Suppressor macrophage treated with lipopolysaccharide for 4 hours (primary cell): ENCODE data around the gene NFIA.

Experiments
- DNase-seq: peaks from one replicate; pipeline ENCODE4 v3.0.0-alpha.2; 2020

NFIA gene

GRCh38 chr1:61085206-61085982 is 3.0 kb downstream of the NFIA start:
- no peak for DNase-seq

- DNase-seq: no peak
Observed at GRCh38 chr1:61085983-61086644, 3.8 kb downstream of the NFIA start.

GRCh38 chr1:61087571-61087970 is 5.2 kb downstream of the NFIA start:
- no peak for DNase-seq

- DNase-seq: no peak
Observed at GRCh38 chr1:61088163-61088974, 6.0 kb downstream of the NFIA start.

GRCh38 chr1:61089338-61089737 is 7.0 kb downstream of the NFIA start:
- no peak for DNase-seq

- DNase-seq: no peak
Observed at GRCh38 chr1:61089741-61090140, 7.4 kb downstream of the NFIA start.

GRCh38 chr1:61090546-61091202 is 8.3 kb downstream of the NFIA start:
- no peak for DNase-seq

- no peak for DNase-seq
Observed at GRCh38 chr1:61091455-61091854, 9.1 kb downstream of the NFIA start.

GRCh38 chr1:61092642-61093041 is 10.3 kb downstream of the NFIA start:
- DNase-seq: no peak

- DNase-seq: no peak
Observed at GRCh38 chr1:61093525-61094137, 11.3 kb downstream of the NFIA start.

GRCh38 chr1:61094677-61095469 is 12.5 kb downstream of the NFIA start:
- DNase-seq: no peak

- DNase-seq: no peak
Observed at GRCh38 chr1:61095470-61095812, 13.1 kb downstream of the NFIA start.

GRCh38 chr1:61097317-61097716 is 15.0 kb downstream of the NFIA start:
- DNase-seq: no peak

GRCh38 chr1:61097722-61098121 is 15.4 kb downstream of the NFIA start:
- no peak for DNase-seq

GRCh38 chr1:61098333-61098732 is 16.0 kb downstream of the NFIA start:
- DNase-seq: no peak

- DNase-seq: no peak
Observed at GRCh38 chr1:61098906-61099437, 16.6 kb downstream of the NFIA start.

- DNase-seq: no peak
Observed at GRCh38 chr1:61100578-61100977, 18.2 kb downstream of the NFIA start.

- no peak for DNase-seq
Observed at GRCh38 chr1:61101536-61101935, 19.2 kb downstream of the NFIA start.

- no peak for DNase-seq
Observed at GRCh38 chr1:61102041-61102440, 19.7 kb downstream of the NFIA start.

- DNase-seq: no peak
Observed at GRCh38 chr1:61102621-61103020, 20.3 kb downstream of the NFIA start.

- no peak for DNase-seq
Observed at GRCh38 chr1:61104220-61104671, 21.9 kb downstream of the NFIA start.

GRCh38 chr1:61107638-61108037 is 25.3 kb downstream of the NFIA start:
- DNase-seq: no peak
